Hepatocyte (in vitro differentiated cells): ENCODE results near the gene PLEKHG3.

ENCODE experiments used
- EZH2 ChIP-seq: fragments of 200-600 bp; sonication (generic); IDR thresholded peaks from 2 replicates; pipeline ENCODE4 v1.6.1; 2016; ENCODE audit warnings: antibody characterized with exemption, mild to moderate bottlenecking, borderline replicate concordance
- EZH2phosphoT487 ChIP-seq: fragments of 200-600 bp; sonication (generic); IDR thresholded peaks from one replicate; pipeline ENCODE4 v1.6.1; 2018; ENCODE audit warnings: antibody characterized with exemption, mild to moderate bottlenecking, low read depth, moderate library complexity; ENCODE audit not compliant: unreplicated experiment, severe bottlenecking
- TF ChIP-seq, protein P1 (sequence below): fragments of 200-600 bp; sonication (generic); IDR thresholded peaks from 2 replicates; pipeline ENCODE4 v1.5.1; 2016; ENCODE audit warnings: antibody characterized with exemption, mild to moderate bottlenecking; ENCODE audit not compliant: poor library complexity

DNA sequence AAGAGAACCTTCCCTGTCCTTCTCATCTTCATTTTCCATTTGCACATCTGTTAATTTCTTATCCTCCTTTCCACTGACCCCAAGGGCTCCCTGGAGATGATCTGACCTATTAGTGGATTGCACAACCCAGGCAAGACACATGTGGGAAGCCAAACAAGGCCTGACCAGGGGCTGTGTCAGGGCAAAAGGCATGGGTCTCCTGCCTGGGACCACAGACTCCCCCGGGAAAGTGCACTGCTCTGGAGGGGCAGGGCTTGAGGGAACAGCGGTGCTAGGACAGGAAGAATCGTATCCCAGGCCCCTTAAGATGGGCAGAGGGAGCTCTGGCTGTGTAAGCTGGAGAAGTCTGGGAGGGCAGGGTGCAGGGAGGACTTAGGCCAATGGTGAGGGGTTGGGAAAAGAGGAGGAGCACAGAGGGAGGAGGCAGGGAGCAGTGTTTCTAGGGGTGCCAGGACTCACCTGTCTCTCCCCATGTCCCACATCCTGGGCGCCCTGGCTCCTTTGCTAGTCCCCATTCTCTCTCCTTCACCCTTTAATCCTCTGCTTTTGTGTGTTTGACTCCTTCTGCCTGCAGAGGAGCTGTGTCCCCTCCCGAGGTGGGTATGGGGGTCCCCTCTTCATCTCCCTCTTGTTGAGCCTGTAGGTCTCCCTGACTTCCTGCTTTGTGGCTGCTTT is 25.3 kb downstream of the PLEKHG3 start:
- no peak for TF ChIP-seq EZH2
- TF ChIP-seq, protein P1, sequence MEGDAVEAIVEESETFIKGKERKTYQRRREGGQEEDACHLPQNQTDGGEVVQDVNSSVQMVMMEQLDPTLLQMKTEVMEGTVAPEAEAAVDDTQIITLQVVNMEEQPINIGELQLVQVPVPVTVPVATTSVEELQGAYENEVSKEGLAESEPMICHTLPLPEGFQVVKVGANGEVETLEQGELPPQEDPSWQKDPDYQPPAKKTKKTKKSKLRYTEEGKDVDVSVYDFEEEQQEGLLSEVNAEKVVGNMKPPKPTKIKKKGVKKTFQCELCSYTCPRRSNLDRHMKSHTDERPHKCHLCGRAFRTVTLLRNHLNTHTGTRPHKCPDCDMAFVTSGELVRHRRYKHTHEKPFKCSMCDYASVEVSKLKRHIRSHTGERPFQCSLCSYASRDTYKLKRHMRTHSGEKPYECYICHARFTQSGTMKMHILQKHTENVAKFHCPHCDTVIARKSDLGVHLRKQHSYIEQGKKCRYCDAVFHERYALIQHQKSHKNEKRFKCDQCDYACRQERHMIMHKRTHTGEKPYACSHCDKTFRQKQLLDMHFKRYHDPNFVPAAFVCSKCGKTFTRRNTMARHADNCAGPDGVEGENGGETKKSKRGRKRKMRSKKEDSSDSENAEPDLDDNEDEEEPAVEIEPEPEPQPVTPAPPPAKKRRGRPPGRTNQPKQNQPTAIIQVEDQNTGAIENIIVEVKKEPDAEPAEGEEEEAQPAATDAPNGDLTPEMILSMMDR: no peak
- TF ChIP-seq EZH2phosphoT487: no peak
